IPS DF 4.7 (cell line): Measurements from ENCODE around the gene ANKRD44.
"Not testable (repeated sequence)": the region's sequence is repeated elsewhere in the genome, so short reads cannot be mapped to it uniquely, and the experiment has no call there.

Experiments used
- DNase-seq: peaks from one replicate; pipeline ENCODE4 v3.0.0-alpha.2; 2013; ENCODE audit warnings: low spot score; ENCODE audit errors: extremely low read depth

The ANKRD44 gene

DNA sequence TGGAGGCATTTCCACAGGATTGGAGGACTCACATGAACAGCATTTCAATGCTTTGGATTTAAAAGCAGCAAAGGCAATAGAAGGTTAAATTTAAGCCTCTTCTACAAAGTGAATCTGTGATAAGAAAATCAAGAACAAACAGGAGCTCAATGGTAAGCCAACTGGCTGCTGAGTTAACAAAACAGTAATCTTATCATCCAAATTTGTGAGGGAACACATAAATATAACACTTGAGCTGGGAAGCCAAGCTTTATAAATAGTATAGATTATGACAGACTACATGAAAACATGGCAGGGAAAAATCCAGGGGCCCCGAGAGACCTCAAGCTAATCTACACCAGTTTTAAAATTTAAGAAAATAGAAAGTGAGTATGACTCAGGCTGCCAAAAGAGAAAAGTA lies 275.6 kb downstream of the ANKRD44 start:
- no peak for DNase-seq

DNA sequence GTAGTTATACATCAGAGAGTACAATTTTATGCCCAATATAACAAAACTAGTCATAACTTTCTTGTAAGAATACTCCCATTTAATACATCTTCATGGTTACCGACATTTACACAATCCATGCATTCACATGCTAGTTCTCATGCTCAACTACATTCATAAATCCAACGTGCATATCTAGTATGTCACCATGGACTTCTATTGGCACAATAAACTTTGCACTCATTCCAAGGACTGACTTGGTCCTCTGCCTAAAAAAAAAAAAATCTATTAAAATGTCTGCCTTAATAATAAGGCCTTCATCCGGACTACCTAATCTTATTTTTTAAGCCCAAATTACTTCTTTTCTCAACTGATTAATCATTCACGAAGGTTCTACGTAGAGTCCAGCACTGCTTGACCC lies 276.3 kb downstream of the ANKRD44 start:
- DNase-seq = no peak

DNA sequence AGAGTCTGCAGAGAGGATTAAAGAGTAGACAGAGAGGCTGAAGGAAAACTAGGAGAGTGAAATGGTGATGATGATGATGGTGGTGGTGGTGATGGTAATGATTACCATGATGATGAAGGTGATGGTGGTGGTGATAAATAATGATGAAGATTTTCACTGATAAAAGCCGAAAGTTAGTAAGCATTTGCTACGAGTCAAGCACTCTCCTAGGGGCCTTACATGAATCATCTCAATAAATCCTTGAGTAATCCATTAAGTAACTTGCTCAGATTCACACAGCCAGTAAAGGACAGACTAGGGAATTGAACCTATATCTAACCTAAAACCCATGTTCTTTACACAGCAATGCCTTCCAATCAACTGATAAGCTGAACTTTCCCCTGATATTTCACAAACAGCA lies 277.4 kb downstream of the ANKRD44 start:
- DNase-seq = no peak

GRCh38 chr2:197031803-197032202 lies 278.8 kb downstream of the ANKRD44 start:
- DNase-seq = no peak

DNA sequence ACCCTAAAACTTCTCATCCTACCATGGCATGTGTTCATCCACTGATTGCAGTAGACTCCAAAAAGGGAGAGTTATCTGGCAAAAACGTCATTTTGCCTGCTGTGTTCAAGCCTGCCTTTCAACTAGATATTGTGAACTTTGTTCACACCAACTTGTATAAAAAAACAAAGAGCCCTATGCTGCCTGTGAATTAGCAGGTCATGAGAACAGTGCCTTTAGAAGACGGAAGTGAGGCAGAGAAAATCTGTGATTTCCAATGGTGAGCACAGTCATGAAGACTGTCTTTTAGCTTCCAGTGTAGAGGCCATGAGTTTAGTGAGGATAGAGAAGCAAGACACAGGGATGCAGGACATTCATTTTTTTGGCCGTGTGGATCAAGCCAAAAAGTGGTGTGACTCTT lies 280.5 kb downstream of the ANKRD44 start:
- no peak for DNase-seq

DNA sequence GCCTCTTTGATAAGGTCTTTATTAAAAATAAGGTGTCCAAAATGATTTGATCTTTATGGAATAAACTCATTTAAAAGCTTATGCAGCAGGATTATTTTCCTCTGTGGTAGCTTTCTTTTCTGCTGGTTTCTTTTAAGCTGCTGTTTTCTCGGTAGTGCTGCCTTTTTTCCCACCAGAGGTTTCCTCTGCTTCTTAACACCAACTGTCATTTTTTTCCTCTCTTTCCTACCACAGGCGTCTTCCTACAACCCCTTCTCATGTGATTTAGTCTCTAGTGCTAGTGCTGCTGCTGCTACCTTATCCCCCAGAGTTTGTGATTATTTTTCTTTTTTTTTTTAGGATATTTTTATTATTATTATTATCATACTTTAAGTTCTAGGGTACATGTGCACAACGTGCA lies 281.9 kb downstream of the ANKRD44 start:
- DNase-seq = no peak

DNA sequence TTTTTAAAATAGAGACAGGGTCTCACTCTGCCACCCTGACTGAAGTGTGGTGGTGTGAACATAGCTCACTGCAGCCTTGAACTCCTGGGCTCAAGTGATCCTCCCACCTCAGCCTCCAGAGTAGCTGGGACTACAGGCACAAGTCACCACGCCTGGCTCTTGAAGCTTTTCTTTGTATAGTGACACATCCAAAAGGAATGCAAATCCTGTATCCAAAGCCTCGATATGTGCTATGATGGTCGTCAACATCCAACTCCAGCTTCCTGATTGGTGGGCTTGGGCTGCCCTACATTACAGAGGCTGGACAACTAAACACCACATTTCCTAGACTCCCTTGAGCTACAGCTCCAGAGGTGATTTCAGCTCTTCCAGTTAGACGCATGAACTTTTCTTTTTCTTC lies 282.4 kb downstream of the ANKRD44 start:
- DNase-seq = no peak

DNA sequence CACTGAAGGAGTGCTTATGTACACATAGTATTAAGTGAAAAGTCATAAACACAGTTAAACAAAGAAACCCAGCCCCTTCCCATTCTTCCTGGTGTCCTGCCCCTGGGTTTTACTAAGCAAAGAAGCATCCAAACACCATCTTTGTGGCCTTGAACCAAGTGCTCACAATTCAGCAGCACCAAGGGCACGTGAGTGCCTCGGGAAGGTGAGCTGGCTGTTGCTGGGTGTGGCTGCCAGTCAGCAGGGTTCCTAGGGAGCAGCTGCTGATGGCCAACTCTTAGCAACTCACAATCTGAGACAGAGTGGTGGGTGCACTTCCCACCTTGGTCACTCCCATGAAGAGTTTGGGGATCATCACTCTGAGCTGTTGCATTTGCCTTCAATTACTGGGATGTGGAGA lies 286.4 kb downstream of the ANKRD44 start:
- DNase-seq = no peak

- not testable (repeated sequence) for DNase-seq
Measured at GRCh38 chr2:197020921-197021320, 289.7 kb downstream of the ANKRD44 start.

GRCh38 chr2:197013098-197013497 lies 297.5 kb downstream of the ANKRD44 start:
- DNase-seq = no peak

DNA sequence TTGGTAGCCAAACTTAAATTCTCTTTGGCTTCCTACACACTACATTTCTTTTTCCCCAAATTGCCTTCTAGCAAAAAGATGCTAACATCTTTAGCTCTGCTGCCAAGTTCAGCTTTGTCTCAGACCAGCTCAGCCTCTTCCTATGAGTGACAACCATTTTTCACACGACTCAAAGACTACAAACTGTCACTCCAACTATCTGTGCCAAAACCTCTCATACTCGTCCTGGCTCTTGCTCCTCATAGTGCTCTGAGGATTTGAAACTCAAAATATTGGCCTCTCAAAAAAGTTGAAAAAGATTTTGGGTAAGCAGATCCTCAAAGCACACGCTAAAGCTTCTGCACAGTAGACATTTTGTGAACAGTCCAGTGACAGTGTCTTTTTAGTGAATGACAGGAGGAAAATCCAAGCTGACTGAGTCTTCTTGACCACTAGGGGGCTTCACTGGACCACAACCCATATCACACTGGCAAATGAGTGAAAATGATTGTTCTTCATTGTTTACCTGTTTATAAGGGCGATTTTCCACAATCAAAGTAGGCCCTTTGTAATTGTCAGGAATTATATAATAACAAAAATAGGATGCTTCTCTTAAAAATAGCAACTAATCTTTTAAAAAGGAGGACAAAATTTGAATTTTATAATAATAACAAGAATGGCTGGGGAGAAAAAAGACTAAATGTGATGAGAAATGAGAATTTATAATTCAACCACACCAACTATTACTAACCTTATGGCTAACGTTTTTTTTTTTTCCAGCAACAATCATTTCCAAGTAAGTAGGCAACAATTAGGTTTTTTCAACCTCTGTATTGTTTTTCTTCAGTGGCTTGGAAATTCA lies 298.6 kb downstream of the ANKRD44 start:
- no peak for DNase-seq

- no peak for DNase-seq
Measured at GRCh38 chr2:197011021-197011417, 299.6 kb downstream of the ANKRD44 start.

DNA sequence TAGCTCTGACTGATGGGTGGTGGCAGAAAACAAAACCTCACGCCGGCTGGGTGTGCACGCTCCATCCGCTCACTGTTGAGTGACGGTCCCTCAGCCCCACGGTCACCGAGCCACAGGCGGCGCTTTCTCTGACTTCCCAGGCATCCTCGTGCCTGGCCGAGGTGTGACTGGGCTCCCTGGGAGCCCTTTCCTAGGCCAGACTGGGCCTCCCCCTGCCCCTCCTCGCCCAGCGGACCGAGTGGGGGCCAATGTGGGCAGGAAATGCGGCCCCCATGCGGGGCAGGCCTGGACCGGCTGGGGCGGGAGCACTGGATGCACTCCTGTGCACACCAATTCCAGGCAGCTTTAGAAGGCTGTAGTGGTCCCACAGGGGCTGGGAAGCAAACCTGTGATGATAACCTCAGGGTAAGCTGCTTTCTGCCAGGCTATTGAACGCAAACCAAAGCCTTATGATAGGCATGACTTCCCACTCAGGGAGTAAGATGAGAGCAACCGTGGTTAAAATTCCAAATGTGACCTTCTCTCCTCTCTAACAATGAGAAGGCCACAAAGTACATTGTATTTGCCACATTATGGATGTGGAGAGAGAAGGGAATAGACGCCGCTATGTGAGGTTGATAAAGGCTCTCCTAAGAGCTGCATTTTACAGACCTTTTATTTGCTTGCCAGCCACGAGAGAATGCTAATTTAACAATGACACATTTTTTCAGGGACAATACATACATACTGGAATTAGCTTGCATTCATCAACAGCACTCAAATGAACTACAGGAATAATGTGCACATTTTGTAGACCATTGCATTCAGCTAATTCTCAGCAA lies 300.2 kb downstream of the ANKRD44 start:
- DNase-seq = no peak

GRCh38 chr2:197008741-197009341 lies 301.7 kb downstream of the ANKRD44 start:
- not testable (repeated sequence) for DNase-seq

DNA sequence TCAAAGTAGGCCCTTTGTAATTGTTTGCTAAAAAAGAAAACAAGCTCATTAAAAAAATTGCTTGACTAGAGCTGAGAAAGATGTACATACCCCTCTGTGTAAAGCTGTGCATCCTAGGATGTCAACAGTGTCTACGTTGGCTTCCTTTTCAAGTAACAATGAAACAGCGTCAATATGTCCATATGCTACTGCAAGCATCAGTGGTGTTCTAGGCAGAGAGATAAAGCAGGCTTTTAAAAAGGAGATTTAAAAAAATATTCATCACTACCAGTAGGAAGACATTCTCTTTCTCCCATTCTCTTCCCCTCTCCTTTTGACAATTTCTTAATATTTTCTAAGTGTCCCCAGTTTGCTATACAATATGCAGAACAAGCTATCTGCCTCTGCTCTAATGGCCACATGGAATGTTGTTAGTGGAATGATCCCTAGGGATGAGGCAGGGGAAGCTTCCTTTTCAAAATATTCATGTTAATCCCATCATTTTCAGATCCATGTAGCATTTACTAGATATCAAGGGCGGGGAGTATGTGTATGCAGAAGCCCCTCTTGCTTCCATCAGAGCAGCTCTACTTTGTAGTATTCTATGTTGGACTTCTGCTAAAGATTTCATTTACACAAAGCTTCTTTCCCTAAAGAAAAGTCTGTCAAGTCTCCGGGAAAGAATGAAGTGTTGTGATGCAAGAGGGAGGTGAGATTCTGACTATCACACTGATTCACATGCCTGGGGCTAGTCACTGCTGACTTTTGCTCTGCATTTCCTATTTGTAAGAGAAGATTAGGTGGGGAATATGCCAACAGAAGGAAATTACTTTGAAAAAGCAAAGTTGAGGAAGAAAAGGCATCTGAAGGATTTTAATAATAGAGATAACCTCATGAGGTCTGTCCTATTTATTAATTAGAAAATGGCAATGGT lies 302.6 kb downstream of the ANKRD44 start:
- DNase-seq = no peak

- DNase-seq = no peak
Measured at GRCh38 chr2:197001921-197002320, 308.7 kb downstream of the ANKRD44 start.

GRCh38 chr2:196995757-196996314 lies 314.7 kb downstream of the ANKRD44 start:
- no peak for DNase-seq

- DNase-seq = no peak
Measured at GRCh38 chr2:196994764-196995163, 315.8 kb downstream of the ANKRD44 start.

GRCh38 chr2:196993617-196994016 lies 317.0 kb downstream of the ANKRD44 start:
- no peak for DNase-seq

DNA sequence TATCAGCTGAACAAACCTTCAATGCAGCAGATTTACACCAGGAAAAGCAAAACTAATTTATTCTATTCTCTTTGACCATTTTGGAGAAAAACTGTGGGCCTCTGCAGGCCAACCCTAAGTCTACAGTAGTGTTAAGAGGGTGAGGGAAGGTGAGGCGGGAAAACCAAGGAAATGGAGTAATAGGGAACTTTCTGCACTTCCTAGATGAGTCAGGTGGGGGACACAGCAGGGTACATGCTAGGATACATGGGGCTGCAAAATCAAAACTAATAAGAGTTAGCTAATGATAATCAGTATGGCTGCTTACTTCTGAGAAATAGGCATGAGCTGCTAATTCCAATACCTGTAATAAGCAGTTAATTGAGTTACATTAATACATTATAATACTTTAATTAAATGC lies 318.1 kb downstream of the ANKRD44 start:
- DNase-seq = no peak
